ENCODE results near the gene TMEM272.
A peak's percentile ranks its signal among the peaks of the same experiment; 100 is the strongest.

The TMEM272 gene

DNA sequence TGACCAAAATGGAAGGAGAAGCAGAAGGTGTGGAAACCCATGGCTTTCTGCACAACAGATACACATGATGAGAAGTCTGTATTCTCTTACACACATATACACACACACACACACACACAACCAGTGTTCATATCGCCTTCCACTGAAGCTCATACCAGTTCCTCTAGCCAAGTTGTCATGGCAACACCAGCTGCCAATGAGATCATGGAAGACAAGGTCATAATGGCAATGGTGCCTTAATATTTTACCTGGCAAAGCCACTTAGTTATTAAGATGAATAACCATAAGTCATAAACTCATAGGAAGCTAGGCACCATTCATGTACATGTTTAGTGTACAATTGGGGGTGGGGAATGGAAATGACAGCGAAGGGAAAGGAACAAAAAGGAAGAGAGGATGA lies 38.4 kb downstream of the TMEM272 start:
- DNase-seq (ENCODE audit: low read depth in 2 of 3, low spot score in 1 of 3): no peak

DNA sequence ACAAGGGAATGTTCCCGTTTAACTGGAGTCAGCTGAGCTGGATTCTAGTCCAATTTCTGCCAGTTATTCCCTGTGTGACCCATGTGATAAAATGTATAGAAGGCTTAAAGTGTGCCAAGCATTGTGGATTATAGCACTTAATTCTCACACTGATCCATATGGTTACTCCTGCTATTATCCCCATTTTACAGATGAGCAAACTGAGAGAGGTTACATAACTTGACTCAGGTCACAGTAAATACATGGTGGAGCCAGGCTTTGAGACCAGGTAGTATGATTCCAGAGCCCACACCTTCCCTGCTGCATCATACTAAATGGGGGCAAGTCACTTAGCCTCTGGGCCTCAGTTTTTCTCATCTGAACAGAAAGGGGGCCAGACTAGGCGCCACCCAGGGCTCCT lies 39.1 kb downstream of the TMEM272 start:
- DNase-seq (ENCODE audit: low read depth in 2 of 3, low spot score in 1 of 3): no peak

DNA sequence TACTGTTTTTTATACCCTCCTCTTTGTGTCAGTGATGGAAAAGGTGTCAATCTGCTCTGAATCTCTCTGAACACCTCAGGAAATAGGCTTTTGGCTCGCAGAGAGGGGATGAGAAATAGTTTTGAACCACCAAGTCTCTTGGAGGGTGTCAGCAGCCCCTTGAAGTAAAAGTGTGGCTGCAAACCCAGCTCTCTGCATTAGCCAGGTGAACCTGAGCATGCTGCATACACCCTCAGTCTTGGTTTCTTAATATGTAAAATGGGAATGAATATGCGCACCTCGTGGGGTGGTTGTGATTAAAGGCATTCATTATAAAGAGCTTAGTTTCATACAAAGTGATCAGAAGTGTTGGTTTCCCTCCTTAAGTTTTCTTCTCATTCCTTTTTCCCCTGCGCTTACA lies 39.7 kb downstream of the TMEM272 start:
- DNase-seq (ENCODE audit: low read depth in 2 of 3, low spot score in 1 of 3): no peak

DNA sequence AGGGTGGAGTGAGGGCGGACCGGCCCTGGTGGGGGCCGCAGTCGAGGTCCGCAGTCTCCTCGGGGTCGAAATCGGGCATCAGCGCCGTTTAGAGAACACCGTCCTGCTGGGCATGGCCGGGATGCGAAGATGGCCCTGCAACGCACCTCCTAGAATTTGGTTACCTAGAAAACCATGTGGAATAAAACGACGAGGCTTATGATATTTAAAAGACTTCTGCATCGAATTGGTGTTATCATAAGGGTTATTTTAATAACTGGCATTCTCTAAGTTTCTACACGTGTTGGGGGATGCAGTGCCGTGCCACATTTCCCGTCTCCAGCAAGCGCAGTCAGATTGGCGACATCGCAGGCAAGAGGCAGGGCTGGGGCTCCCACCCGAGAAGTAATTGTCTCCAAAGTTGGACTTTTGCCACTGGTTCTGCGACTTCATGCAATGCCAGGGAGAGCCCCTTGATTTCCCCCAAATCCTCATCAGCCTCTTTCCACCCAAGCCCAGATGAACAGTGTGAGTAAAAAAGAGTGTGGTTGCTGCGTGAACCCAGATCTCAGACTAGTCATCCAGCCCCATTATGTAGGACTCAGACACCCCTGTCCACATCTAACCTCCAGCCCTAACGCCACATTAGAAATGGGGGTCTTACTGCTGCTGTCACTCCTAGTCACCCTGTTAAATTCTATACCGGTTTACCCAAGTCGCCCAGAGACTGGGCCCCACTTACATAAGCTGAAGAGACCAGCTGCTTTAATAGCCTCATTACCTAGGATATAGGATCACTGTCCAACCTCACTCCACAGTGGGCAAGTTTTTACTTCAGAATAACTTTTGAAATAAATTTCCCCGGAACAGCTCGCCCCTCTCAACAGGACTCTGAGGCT lies 40.4 kb downstream of the TMEM272 start:
- no peak for DNase-seq (ENCODE audit: low read depth in 2 of 3, low spot score in 1 of 3)

DNA sequence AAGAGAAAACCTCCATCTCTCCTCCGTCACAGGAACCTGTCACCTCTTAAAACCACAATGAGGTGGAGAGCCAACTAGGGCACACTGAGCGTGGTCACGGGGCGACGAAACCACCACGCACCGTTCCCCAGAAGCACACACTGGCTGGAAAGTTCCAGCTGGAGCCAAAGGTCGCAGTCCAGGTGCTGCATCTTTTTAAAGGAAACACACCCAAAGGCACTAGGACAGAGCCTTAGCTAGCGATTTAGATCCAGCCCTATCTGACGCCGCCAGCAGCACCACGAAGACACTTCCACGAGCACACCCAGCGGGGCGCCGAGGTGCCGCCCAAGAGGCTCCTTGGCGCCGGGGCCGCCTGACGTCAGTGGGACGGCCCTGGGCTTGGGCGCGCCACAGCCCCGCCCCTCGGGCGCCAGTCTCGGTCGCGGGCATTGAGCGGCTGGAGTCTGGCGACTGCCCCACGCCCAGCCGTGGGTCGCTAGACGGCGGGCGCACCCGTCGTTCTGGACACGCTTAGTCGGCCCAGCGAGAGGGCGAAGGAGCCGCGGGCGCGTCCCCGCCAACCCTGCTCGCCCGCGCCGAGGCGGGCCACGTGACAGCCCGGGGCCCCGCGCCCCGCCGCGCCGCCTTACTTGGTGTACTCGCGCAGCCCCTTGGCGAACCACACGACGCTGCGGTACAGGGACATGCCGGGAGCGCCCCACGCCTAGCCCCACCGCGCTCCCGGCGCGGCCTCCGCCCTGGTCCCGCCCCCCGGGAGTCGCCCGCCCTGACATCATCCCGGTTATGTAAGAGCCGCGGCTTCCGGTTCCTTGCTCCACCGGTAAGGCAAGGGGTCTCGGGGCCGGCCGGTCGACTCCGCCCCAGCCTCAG lies 41.3 kb downstream of the TMEM272 start, which contains the start of gene DHRS12:
DHRS12 (minus strand) TSS at position 742 of the 873 bp plus-strand sequence. CDS start 4,504 bp downstream, outside the sequence.
- peak; percentile 64 to 79 (median 68) for DNase-seq (ENCODE audit: low read depth in 2 of 3, low spot score in 1 of 3)

DNA sequence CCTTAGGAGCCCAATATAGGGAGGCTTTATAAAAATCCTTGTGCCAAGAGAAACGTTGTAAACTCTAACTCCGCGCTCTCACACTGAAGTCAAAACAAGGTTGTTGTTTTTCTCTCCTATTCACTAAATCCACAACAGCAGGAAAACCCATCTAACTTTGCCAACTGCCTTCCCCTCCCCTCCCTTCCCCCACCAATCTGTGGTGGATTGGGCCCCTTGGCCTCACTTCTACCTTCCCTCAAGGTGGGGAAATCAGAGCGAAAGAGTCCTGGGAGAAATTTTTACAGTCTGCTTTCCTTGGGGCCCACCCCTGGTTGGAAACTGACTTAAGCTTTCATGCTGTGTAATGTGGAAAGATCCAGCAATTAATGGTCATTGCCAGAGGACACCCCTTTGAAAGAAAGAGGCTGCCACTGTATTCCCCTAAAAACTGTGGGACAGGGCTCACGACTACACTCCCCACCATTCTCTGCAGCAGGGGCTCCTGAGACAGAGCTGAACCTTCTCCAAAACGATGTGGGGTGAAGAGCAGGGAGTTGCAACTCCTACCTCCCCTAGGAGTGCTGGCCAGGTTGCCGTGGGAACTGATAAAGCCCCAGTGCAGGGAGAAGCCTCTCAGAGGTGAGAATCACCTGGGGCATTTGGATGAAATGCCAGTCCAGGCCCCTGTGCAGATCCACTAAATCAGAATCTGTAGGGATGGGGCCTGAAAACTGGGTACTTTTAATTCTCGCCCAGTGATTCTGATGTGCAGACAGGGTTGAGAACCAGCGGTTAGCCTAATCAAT lies 42.2 kb downstream of the TMEM272 start:
- DNase-seq (ENCODE audit: low read depth in 2 of 3, low spot score in 1 of 3): no peak

DNA sequence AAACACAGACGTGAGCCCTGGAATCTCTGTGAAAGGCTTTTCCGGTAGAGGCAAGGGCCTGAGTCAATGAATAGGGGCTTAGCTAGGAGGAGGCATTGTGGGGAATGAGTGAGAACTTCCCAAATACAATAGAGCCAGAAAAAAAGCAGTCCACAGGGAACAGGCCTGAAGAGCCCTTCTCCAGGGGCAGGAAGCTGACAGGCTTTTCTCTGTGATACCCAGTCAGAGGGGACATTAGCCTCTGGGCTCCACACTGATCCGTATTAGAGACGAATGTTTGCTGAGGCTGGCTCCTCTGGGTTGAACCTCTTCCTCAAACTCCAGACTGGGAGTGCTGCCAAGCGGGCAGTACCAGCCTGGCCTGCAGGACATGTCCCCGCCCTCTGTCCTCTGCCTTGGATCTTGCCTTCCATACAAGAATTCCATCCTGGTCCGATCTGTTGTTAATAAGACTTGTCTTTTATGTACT lies 43.3 kb downstream of the TMEM272 start:
- no peak for DNase-seq (ENCODE audit: low read depth in 2 of 3, low spot score in 1 of 3)

DNA sequence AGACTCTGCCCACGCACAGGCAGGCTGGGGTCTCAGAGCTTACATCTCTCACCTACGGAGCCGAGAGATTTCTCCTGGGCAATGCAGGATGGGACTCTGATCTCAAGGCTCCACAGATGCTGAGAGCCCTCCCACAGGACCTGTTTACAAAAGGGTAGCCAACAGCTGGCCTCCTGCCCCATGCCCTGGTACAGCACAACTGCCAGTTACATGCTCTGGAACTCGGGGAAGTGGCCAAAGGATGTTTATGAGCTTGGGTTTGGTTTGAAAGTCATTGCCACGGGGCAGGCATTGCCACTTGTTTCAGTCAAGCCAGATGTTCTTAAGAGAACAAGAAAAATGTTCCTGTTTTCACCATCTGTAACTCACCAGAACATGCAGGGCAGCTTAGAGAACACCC lies 44.5 kb downstream of the TMEM272 start:
- no peak for DNase-seq (ENCODE audit: low read depth in 2 of 3, low spot score in 1 of 3)

DNA sequence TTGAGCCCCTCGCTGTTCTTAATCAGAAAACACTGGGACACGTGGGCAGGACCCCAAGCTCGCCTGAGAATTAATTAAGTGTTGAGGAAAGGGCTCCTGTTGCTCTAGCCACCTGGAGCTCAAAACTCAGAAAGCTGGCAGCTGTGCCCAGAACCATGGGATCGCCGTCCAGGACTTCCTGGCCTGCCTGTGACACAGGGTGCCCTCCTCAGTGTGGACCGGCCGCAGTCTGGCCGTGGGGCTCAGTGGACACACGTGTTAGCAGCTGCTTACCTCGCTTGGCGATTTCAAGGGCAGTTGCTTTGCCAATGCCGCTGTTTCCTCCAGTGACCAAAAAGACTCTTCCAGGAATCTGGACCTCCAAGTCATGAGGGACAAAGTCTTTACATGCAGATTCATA lies 45.7 kb downstream of the TMEM272 start:
- no peak for DNase-seq (ENCODE audit: low read depth in 2 of 3, low spot score in 1 of 3)

DNA sequence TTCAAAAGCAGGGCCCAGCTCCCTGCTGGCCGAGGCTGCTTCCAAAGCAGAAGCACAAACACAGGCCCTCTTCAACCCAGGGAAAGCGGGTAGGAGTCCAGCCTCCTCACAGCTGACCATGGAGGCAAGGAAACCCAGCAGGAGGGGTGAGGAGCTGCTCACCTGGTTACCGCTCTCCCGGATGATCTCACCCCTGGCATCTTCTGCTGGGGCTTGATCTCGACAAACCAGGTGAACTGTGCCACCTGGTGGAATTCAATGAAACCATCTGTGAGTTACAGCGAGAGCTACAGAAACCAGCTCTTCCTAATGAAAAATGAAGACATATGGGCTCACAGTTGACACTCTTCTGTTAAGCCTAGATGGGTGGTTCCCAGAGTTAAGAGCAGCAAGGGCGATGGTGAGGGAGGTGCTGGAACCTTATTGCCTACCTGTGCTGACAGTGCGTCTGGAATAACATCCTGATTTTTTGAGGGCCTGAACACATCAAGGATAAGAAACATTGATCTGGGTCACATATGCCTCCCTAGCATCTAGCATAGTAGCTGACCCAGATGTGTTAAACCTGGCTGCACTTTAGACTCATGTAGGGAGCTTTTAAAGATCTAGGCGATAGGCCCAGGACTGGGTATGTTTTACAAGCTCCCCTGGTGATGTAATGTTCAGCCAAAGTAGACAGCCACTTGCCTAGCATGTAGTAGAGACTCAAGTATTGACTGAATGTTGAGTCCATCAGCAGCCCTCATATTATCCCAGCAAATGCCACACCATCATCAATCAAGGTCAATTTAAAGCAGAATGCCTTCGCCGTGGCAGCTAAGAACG lies 47.1 kb downstream of the TMEM272 start:
- no peak for DNase-seq (ENCODE audit: low read depth in 2 of 3, low spot score in 1 of 3)

DNA sequence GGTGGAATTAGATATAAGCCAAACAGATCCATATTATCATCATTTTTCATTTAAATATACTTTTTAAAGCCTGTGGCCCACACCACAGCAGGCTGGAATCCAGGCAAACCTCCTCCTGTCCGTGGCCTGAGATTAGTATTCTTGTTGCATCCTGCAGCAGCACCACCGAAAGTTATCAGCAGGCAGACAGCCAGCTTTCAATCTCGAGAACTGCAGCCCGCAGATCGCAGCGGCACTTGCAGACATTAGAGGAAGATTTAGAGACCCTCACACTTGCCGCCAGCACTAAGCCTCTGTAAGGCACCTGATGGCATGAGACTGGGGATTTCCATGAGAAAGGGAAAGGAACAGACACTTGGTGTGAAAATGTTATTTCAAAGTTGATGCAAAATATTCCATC lies 48.4 kb downstream of the TMEM272 start:
- no peak for DNase-seq (ENCODE audit: low read depth in 2 of 3, low spot score in 1 of 3)

DNA sequence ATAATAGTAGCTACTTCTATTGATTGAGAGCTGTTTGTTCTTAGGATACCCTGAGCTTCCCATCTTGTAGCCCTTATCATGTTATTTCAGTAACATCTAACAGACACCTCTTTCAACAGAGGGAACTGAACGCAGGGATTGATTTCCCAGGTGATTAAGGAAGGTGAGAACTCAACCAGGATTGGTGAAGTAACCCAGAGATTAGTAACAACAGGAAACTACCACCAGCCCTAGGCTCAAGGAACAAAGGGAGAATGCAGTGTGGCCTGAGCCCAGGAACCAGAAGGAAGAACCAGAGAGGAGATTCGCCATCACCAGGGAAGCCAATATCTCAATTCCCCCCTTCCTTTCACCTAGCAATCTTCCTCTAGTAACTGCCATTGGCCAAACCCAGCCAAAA lies 49.6 kb downstream of the TMEM272 start:
- DNase-seq (ENCODE audit: low read depth in 2 of 3, low spot score in 1 of 3): no peak

DNA sequence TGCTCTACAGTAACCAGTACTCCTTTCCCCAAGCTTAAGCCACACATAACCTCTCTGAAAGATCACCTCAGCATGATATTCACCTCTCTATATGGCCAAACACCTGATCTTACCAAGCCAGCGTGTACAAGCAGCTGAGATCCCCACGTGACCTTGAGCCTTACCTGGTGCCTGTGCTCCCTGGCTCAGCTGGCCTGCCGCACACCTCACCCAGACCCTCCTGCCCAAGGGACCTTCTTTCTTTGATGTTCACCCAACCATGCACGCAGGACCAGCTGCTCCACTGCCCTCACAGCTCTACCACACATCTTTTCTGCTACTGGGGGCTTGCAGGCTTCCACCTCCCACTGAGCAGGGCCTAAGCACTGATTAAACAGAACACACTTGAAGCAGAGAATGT lies 50.0 kb downstream of the TMEM272 start:
- no peak for DNase-seq (ENCODE audit: low read depth in 2 of 3, low spot score in 1 of 3)

DNA sequence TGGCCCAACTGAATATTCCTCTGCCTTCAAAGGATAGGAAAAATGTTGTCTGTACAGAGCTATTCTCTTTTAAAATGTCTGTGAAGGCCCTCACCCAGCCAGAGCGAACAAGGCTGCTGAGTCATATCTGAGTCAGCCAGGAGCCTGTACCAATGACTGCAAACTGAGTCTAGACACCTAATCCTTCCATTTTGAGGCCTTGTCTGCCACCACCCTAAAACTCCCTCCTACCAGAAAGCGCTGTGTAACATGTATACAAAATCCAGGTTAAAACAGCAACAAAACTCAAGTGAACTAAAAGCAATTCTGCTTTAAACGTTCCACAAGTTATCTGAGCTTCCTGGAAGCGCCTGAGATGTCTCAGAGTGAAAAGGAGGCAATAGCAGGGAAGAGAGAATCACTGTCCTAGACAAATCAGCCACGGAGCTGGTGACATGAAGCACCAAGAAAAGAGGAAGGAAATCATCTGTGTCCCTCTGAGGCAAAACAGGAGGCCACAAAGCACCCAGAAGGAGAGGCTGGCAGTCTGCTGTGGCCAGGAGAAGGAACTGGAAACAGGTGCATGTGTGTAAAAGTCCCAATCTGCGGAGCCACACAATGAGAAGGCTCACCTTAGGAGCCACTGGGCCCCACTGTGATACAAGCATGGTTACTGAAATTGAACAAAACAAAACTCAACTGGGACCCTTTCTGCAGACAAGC lies 51.3 kb downstream of the TMEM272 start:
- peak in 2 of 3 donors; percentile 51 to 55 for DNase-seq (ENCODE audit: low read depth in 2 of 3, low spot score in 1 of 3)

DNA sequence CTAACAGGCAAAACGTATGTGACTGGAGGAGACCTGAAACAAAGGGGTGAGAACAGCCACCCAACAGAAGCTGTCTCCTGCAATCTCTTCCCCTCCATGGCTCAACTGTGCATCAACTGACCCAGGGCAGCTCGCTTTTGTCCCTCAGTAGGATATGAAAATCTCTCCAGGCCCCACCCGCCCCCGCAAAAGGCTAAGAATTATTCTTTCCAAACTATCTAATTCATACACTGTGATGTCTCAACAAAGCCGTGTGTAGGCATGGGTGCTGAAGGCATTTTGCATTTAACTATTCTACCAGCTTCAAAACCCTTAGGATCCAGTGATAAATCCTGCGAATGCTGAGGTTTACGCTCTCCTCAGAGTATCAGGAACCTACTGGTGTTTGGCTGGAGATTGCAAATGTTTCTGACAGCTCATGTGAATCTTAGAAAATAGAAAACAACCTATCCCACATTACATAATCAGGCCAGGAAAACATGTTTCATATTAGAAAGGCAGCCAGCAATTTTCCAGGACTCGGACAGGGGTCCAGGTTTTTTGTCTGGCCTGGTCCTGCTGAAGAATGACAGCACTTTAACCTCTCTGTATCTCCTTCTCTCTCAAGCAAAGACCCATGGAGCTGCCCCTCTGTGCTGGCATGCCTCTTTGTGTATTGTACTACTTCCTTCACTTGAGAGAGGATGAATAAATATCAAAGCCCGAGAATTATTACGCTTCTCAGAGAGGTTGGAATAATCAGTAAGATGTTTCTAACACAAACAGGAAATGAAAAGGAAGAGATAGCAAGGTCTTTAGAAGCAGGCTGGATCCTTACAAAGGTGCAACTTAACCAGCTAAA lies 58.3 kb downstream of the TMEM272 start:
- DNase-seq (ENCODE audit: low read depth in 2 of 3, low spot score in 1 of 3): no peak

DNA sequence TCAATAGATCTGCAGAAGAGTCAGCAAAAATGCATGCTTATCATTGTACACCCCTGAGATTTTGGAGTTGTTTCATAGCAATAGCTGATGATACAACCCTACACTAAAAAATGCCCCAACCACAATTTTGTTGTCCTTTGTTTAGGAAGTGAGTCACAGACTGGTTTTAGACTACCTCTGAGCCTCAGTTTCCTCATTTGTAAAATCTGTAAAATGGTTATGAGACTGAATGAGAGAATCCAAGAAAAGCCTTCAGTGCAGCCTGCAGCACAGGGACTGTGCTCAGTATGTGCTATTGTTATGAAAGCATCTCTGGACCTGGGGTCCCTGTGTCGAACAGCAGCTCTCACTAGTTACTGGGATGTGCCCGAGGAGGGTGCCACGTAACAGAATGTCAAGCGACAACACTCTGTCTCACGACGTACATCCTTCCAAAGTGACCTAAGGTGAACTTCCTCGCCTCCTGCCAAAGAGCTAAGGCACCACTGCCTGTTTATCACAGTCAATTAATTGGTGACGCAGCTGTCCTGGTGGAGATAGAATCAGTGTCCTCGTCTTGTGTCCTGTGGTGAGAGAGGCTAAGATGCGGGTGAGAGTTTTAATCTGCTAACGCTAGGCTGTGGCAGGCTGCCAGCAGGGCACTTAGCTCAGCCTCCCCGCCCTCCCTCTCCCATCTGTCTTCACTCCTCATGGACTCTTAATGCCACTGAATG lies 59.1 kb downstream of the TMEM272 start:
- DNase-seq (ENCODE audit: low read depth in 2 of 3, low spot score in 1 of 3): no peak

DNA sequence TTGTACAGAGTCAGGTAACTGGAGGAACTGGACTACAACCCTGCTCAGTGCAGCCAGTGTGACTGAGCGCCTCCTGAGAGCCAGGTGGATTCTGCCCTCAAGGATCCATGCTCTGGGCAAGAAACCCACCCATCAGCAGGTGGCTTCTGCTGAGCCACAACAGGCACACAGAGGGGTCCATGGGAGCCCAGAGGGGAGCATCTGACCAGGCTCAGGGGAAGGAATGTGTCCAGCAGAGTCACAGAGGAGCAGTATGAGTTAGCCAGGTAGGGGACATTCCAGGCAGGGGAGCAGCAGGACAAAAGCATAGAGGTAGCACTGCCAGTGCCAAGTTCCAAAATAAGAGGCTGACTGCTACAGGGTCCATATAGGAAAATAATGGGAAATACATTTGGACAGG lies 60.9 kb downstream of the TMEM272 start:
- DNase-seq (ENCODE audit: low read depth in 2 of 3, low spot score in 1 of 3): no peak

DNA sequence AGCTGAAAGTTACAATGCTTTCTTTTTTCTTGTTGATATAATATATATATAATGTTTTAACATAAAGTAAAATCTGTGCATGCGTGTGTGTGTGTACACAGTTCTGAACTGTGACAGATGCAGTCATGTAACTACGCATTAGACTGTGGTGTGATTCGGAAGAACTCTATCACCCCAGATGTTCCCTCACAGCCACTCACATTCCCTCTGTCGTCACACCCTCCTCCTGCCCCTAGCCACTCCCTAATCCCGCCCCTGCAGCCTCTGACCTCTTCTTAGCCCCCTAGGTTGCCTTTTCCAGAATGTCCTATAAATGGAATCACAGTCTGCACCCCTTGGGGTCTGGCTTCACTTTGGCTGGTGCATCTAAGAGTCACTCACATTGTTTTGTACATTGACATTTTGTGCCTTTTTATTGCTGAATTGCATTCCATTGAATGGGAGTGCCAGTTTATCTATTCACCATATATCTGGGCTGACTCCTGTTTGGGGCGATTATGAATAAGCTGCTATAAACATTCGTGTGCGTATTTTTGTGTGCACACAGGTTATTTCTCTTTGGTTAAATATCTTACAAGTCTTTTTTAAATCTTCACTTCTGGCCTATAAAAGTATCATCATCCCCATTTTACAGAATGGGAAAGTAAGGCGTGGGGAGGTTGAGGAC lies 61.4 kb downstream of the TMEM272 start:
- DNase-seq (ENCODE audit: low read depth in 2 of 3, low spot score in 1 of 3): no peak
